GM12878 (cell line): ENCODE results near the gene COL5A1. TPM values are rescaled to one million over a fixed set of nuclear protein-coding genes. Genes with fewer than 3 reads are reported as not detected.

Source experiments
- ATAC-seq: fragments of 200-7000 bp; cut with Tn5 transposase; 3 replicates; pipeline ENCODE4 v1.9.1; 2020; ENCODE audit warnings: mild to moderate bottlenecking, moderate library complexity
- BruUV-seq: library from RNA; stranded (reverse); fragments of 400-500 nt; replicated peaks from 2 replicates; lab custom pipeline; 2021; lab: Mats Ljungman, UMichigan
- CTCF ChIA-PET: fragments of 300-600 bp; sonication (Branson Sonifier 250); formaldehyde crosslinking; extraction: SDS; loops from one replicate; lab custom pipeline; 2021; ENCODE audit warnings: inconsistent platforms; lab: Yijun Ruan, JAX
- POLR2A ChIA-PET: fragments of 350-600 bp; formaldehyde crosslinking; extraction: SDS; loops from one replicate; lab custom pipeline; 2021; ENCODE audit warnings: inconsistent platforms; lab: Charles Lee
- RAD21 ChIA-PET: fragments of 300-600 bp; sonication (Branson Sonifier 250); formaldehyde crosslinking; loops from one replicate; lab custom pipeline; 2023; ENCODE audit warnings: antibody characterized with exemption; ENCODE audit not compliant: unreplicated experiment; lab: Charles Lee
- SMC1A ChIA-PET: fragments of 300-600 bp; sonication (Branson Sonifier 250); formaldehyde crosslinking; loops from one replicate; lab custom pipeline; 2023; ENCODE audit not compliant: unreplicated experiment, uncharacterized antibody; lab: Charles Lee
- DNase-seq: peaks from one replicate; pipeline ENCODE4 v3.0.0-alpha.2; 2011; ENCODE audit warnings: low read depth, low spot score
- FAIRE-seq: peaks from 3 replicates; lab custom pipeline; 2011; peaks lifted over from hg19 to GRCh38; lab: Jason Lieb, UNC
- H2AFZ ChIP-seq: 2 replicates; pipeline ENCODE4 v1.6.0; 2011; ENCODE audit warnings: low read depth, low read length, control low read depth; ENCODE audit not compliant: control insufficient read depth
- H3K27ac ChIP-seq: 2 replicates; pipeline ENCODE4 v1.5.1; 2011; ENCODE audit warnings: control low read depth; ENCODE audit not compliant: control insufficient read depth, insufficient read depth
- H3K27me3 ChIP-seq, 2 experiments: replicated peaks in 1 of 2; 2 replicates each; pipeline versions ENCODE4 v1.6.0 to v1.6.1; 2011; ENCODE audit warnings: low read length in 1 of 2; ENCODE audit not compliant: control insufficient read depth in 2 of 2, insufficient read depth in 2 of 2
- H3K36me3 ChIP-seq, 2 experiments: 2 replicates each; pipeline ENCODE4 v1.5.1; 2011; ENCODE audit warnings: low read length in 1 of 2; ENCODE audit not compliant: control insufficient read depth in 2 of 2, insufficient read depth in 2 of 2
- H3K4me1 ChIP-seq: 2 replicates; pipeline ENCODE4 v1.6.1; 2011; ENCODE audit warnings: mild to moderate bottlenecking, low read length, moderate library complexity, mixed read lengths; ENCODE audit not compliant: control insufficient read depth, insufficient read depth
- H3K4me2 ChIP-seq: 2 replicates; pipeline ENCODE4 v1.6.0; 2011; ENCODE audit warnings: control low read depth; ENCODE audit not compliant: control insufficient read depth, insufficient read depth
- H3K4me3 ChIP-seq: fragments of 200-600 bp; sonication (generic); 2 replicates; pipeline ENCODE4 v1.5.1; 2016
- H3K79me2 ChIP-seq: 2 replicates; pipeline ENCODE4 v1.6.0; 2011; ENCODE audit warnings: low read length; ENCODE audit not compliant: control insufficient read depth, insufficient read depth
- H3K9ac ChIP-seq: 2 replicates; pipeline ENCODE4 v1.8.0; 2011; ENCODE audit warnings: low read length, control low read depth, mixed read lengths; ENCODE audit not compliant: control insufficient read depth, insufficient read depth
- H3K9me3 ChIP-seq: replicated peaks from 3 replicates; pipeline ENCODE4 v1.5.1; 2011; ENCODE audit warnings: mild to moderate bottlenecking, low read length; ENCODE audit not compliant: control insufficient read depth, insufficient read depth
- H4K20me1 ChIP-seq: 2 replicates; pipeline ENCODE4 v1.6.0; 2011; ENCODE audit not compliant: control insufficient read depth, insufficient read depth
- CREB1 ChIP-seq: IDR thresholded peaks from 2 replicates; pipeline ENCODE4 v1.6.1; 2012; ENCODE audit warnings: low read depth, mild to moderate bottlenecking, inconsistent platforms
- KLF5 ChIP-seq: fragments of 450-650 bp; IDR thresholded peaks from 2 replicates; pipeline ENCODE4 v1.6.1; 2014; ENCODE audit warnings: mild to moderate bottlenecking; ENCODE audit not compliant: partially characterized antibody
- MTA3 ChIP-seq: IDR thresholded peaks from 2 replicates; pipeline ENCODE4 v1.6.1; 2012; ENCODE audit warnings: low read length, inconsistent platforms, borderline replicate concordance
- RFX5 ChIP-seq: IDR thresholded peaks from 2 replicates; pipeline ENCODE4 v1.6.1; 2011; ENCODE audit warnings: low read depth, low read length, improper control_type of control experiment
- SP1 ChIP-seq: IDR thresholded peaks from one replicate; pipeline ENCODE4 v1.6.1; 2011; ENCODE audit warnings: low read depth, low read length
- ZNF274 ChIP-seq: IDR thresholded peaks from one replicate; pipeline ENCODE4 v1.8.0; 2011; ENCODE audit not compliant: insufficient read length, insufficient read depth
- WGBS: methylation state at CpG from one replicate; pipeline ENCODE4 v1.1.6; 2016; ENCODE audit warnings: low lambda C conversion rate; ENCODE audit not compliant: insufficient replicate concordance, insufficient coverage; ENCODE audit errors: missing lambda C conversion rate; 5-methylcytosine and 5-hydroxymethylcytosine counted together
- in situ Hi-C: fragments of 300-500 bp; cut with MboI; formaldehyde crosslinking; loops from 9 replicates; pipeline ENCODE4 v1.14.3; 2018; ENCODE audit warnings: mixed read lengths
- intact Hi-C: fragments of 100-400 bp; cut with micrococcal nuclease; formaldehyde crosslinking; loops from one replicate; pipeline ENCODE4 v1.14.2; 2022; ENCODE audit not compliant: unreplicated experiment
- polyA plus RNA-seq, 11 experiments: library from polyadenylated mRNA; depleted of rRNA in 4 of 11; unstranded in 6 of 11; stranded (reverse) in 5 of 11; fragments of >200 nt; fragmentation: Nextera tagmentation in 4 of 11; fragmentation: Illumina TruSeq in 1 of 11; extraction: Ambion mirVana in 4 of 11; extraction: Trizol in 1 of 11; gene quantifications; 1 replicate in 1 of 11; 2 replicates in 10 of 11; pipeline versions ENCODE4 v1.2.1 to v1.2.3, GENCODE V29; 2011 to 2016; ENCODE audit warnings: inconsistent platforms in 2 of 11, missing spikeins in 2 of 11, low read depth in 1 of 11
- total RNA-seq, 4 experiments: library from RNA; depleted of rRNA in 3 of 4; stranded (reverse); fragments of >200 nt in 3 of 4; fragmentation: Illumina TruSeq in 1 of 4; extraction: Trizol in 1 of 4; gene quantifications; 2 replicates each; pipeline versions ENCODE4 v1.2.1 to v1.2.3, GENCODE V29; 2013 to 2021
- TF ChIP-seq, protein P1 (sequence below): IDR thresholded peaks from 2 replicates; pipeline ENCODE4 v1.6.1; 2012; ENCODE audit warnings: improper control_type of control experiment, low read depth, low read length; ENCODE audit not compliant: insufficient replicate concordance
- TF ChIP-seq, protein P2 (sequence below): fragments of 450-650 bp; IDR thresholded peaks from 2 replicates; pipeline ENCODE4 v1.6.1; 2017; ENCODE audit warnings: mild to moderate bottlenecking

The COL5A1 gene
- total and polyA plus RNA-seq, 10 of the 15 experiments (the other 5 are each of a cell fraction or from before 2014, with no cell fraction given), result under 0.01 to 0.15 (median 0.13) TPM; not detected in 4

DNA sequence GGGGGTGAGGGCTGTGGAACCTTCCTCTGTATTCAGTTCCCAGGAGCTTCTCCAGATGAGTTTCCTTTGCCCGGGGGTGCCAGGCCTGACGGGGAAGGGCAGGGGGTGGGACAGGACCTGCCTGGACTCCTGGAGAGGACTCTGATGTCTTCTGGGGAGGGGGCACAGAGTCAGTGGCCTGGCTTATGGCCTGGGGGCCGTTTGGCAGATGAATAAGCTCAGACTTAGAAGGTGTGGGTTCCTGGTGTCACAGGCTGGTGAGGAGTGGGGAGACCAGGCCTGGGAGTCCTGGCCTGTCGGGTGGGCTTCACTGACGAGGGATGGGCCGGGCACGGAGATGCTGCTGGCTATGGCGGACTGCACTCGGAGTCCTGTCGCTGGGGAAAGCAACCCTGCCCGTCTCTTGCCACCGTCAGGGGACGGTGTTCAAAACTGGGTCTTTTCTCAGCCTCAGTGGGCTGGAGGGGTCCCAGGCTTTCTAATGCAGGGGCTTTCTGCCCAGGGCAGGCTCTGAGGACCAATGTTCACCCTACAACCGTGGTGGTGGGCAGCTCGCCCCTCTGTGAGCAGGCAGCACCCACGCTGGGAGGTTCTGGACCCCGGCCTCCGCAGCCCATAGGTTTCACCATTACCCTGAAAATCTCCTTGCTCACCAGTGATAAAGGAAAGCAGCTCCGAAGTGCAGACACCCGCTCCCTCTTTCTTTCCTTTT is 16.2 kb downstream of the COL5A1 start:
- POLR2A ChIA-PET, result no interaction called here
- H3K4me2 ChIP-seq, result no peak overlapping the region
- CTCF ChIA-PET, result no interaction called here
- BruUV-seq, result no TSS peak
- RAD21 ChIA-PET, result no interaction called here
- H3K9ac ChIP-seq, result no peak overlapping the region
- H3K4me1 ChIP-seq, result no peaks in the 10 kb centered on the region
- no peak overlapping the region for H3K27ac ChIP-seq
- WGBS, result 17% methylated on average over 20 of the region's 20 CpGs
- in situ Hi-C loops, result no loop called here
- no peak overlapping the region for H3K4me3 ChIP-seq
- H2AFZ ChIP-seq, result no peak overlapping the region
- H3K27me3 ChIP-seq, result no peaks in the 10 kb centered on the region
- H3K9me3 ChIP-seq, result peaks cover 4% of the 10 kb centered on the region; the same call in 2 of the 3 replicates
- H3K79me2 ChIP-seq, result no peaks in the 10 kb centered on the region
- no peak for TF ChIP-seq SP1
- no peak for TF ChIP-seq KLF5
- TF ChIP-seq ZNF274, result no peak
- no peak for TF ChIP-seq RFX5
- no peak for TF ChIP-seq MTA3
- TF ChIP-seq CREB1, result no peak
- TF ChIP-seq, protein P1, sequence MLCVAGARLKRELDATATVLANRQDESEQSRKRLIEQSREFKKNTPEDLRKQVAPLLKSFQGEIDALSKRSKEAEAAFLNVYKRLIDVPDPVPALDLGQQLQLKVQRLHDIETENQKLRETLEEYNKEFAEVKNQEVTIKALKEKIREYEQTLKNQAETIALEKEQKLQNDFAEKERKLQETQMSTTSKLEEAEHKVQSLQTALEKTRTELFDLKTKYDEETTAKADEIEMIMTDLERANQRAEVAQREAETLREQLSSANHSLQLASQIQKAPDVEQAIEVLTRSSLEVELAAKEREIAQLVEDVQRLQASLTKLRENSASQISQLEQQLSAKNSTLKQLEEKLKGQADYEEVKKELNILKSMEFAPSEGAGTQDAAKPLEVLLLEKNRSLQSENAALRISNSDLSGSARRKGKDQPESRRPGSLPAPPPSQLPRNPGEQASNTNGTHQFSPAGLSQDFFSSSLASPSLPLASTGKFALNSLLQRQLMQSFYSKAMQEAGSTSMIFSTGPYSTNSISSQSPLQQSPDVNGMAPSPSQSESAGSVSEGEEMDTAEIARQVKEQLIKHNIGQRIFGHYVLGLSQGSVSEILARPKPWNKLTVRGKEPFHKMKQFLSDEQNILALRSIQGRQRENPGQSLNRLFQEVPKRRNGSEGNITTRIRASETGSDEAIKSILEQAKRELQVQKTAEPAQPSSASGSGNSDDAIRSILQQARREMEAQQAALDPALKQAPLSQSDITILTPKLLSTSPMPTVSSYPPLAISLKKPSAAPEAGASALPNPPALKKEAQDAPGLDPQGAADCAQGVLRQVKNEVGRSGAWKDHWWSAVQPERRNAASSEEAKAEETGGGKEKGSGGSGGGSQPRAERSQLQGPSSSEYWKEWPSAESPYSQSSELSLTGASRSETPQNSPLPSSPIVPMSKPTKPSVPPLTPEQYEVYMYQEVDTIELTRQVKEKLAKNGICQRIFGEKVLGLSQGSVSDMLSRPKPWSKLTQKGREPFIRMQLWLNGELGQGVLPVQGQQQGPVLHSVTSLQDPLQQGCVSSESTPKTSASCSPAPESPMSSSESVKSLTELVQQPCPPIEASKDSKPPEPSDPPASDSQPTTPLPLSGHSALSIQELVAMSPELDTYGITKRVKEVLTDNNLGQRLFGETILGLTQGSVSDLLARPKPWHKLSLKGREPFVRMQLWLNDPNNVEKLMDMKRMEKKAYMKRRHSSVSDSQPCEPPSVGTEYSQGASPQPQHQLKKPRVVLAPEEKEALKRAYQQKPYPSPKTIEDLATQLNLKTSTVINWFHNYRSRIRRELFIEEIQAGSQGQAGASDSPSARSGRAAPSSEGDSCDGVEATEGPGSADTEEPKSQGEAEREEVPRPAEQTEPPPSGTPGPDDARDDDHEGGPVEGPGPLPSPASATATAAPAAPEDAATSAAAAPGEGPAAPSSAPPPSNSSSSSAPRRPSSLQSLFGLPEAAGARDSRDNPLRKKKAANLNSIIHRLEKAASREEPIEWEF, result no peak
- TF ChIP-seq, protein P2, sequence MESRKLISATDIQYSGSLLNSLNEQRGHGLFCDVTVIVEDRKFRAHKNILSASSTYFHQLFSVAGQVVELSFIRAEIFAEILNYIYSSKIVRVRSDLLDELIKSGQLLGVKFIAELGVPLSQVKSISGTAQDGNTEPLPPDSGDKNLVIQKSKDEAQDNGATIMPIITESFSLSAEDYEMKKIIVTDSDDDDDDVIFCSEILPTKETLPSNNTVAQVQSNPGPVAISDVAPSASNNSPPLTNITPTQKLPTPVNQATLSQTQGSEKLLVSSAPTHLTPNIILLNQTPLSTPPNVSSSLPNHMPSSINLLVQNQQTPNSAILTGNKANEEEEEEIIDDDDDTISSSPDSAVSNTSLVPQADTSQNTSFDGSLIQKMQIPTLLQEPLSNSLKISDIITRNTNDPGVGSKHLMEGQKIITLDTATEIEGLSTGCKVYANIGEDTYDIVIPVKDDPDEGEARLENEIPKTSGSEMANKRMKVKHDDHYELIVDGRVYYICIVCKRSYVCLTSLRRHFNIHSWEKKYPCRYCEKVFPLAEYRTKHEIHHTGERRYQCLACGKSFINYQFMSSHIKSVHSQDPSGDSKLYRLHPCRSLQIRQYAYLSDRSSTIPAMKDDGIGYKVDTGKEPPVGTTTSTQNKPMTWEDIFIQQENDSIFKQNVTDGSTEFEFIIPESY, result no peak
- H3K36me3 ChIP-seq, result no peaks in the 10 kb centered on the region
- DNase-seq, result no peak
- no peak for ATAC-seq
- no peaks in the 10 kb centered on the region for H4K20me1 ChIP-seq
- SMC1A ChIA-PET, result no interaction called here
- intact Hi-C loops, result no loop called here
- no peak for FAIRE-seq
